SK-N-SH (cell line): ENCODE measurements around the gene GSG1L.

ENCODE experiments used
- POLR2AphosphoS5 ChIP-seq: IDR thresholded peaks from 2 replicates; pipeline ENCODE4 v1.6.1; 2012; ENCODE audit warnings: low read depth, low read length
- RAD21 ChIP-seq: IDR thresholded peaks from 2 replicates; pipeline ENCODE4 v1.6.1; 2012; ENCODE audit warnings: mild to moderate bottlenecking, low read length
- REST ChIP-seq: IDR thresholded peaks from 2 replicates; pipeline ENCODE4 v1.6.1; 2012; ENCODE audit warnings: mild to moderate bottlenecking, low read depth, low read length, moderate library complexity
- SIN3A ChIP-seq: IDR thresholded peaks from 2 replicates; pipeline ENCODE4 v1.6.1; 2012; ENCODE audit warnings: low read depth, mild to moderate bottlenecking, low read length, moderate library complexity, borderline replicate concordance
- TAF1 ChIP-seq: IDR thresholded peaks from 2 replicates; pipeline ENCODE4 v1.6.1; 2012; ENCODE audit warnings: low read depth, mild to moderate bottlenecking, low read length, moderate library complexity, borderline replicate concordance
- TEAD4 ChIP-seq: IDR thresholded peaks from 2 replicates; pipeline ENCODE4 v1.4.0; 2012; ENCODE audit warnings: mild to moderate bottlenecking, borderline replicate concordance; ENCODE audit not compliant: insufficient read depth

GRCh38 chr16:28092721-28093384 is 29.3 kb upstream of the GSG1L start:
- TF ChIP-seq TEAD4 (no peak), SIN3A (no peak), TAF1 (no peak), RAD21 (no peak), REST (no peak), POLR2AphosphoS5 (no peak)
